Measurements from ENCODE around the gene ZFAND2A.
A peak's percentile ranks its signal among the peaks of the same experiment; 100 is the strongest.

ZFAND2A gene

DNA sequence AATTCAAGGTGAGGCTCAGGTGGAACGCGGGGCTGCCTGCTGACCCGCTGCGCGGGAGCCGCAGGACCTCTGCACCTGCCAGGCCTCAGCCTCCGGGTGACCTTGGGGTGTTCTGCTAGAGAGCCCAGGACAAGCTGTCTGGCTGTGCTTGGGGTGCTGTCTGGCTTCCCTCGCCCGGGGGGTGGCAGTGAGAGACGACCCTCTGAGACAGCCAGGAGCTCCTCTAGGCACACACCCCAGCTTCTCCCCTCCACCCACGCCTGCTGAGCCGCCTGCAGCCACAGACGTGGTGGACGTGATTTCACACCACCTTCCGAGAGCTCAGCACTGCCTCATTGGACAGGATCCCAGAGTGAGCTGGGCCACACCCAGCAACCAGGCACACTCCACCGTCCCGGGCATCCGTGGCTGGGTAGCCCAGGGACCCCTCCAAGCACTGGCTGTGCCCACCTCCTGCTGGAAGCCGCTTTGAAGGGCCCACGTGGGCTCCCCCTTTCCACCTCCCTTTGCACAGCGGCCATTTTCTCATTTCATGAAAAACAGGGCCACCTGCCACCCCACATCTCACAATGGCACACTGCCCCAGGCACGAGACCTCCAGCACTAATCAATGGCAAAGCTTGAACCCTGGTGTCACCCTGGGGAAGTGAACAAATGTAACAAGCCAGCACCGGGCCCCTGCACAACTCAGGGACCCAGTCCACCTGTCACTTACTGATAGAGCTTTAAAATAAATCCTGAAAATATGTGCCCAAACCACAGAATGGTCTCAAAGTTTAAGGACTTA lies 35.0 kb downstream of the ZFAND2A start:
- peak; percentile 5 for DNase-seq (ENCODE audit: low spot score)
- ChIA-PET CTCF (interaction anchor here (0.7 to 1.1 kb wide), 4 partner anchors 39 to 132 kb away, joined by 3 to 5 read pairs (median 4); no protein-coding TSS in a partner anchor), POLR2A (ENCODE audit: low non-redundant PET) (no interaction called here)
- TF ChIP-seq, protein P1, sequence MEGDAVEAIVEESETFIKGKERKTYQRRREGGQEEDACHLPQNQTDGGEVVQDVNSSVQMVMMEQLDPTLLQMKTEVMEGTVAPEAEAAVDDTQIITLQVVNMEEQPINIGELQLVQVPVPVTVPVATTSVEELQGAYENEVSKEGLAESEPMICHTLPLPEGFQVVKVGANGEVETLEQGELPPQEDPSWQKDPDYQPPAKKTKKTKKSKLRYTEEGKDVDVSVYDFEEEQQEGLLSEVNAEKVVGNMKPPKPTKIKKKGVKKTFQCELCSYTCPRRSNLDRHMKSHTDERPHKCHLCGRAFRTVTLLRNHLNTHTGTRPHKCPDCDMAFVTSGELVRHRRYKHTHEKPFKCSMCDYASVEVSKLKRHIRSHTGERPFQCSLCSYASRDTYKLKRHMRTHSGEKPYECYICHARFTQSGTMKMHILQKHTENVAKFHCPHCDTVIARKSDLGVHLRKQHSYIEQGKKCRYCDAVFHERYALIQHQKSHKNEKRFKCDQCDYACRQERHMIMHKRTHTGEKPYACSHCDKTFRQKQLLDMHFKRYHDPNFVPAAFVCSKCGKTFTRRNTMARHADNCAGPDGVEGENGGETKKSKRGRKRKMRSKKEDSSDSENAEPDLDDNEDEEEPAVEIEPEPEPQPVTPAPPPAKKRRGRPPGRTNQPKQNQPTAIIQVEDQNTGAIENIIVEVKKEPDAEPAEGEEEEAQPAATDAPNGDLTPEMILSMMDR (conservative IDR thresholded peaks at IDR 0.05; ENCODE audit: low read depth), result no peak
- H3K27ac ChIP-seq, result peak overlapping the region; percentile 61

DNA sequence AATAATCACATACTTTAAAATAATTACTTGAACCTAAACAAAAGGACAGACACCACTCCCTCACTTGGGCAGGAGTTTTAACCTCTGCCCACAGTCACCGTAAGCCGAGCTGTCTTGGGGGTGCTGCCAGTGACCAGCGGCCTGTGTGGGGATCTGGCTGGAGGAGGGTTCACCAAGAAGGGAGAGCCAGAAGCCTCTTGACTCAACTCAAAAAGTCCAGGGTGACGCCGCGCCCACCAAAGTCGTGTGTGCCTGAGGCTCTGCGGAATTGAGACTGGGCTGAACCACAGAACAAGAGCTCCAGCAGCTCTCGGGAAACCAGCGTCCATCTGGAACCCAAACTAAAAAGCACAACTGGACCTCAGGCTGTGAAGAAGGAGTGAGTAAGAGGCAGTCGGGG lies 35.8 kb downstream of the ZFAND2A start:
- ChIA-PET CTCF (interaction anchor here (1.1 to 1.2 kb wide), 2 partner anchors 38 to 131 kb away, joined by 5 read pairs; no protein-coding TSS in a partner anchor), POLR2A (ENCODE audit: low non-redundant PET) (no interaction called here)
- DNase-seq (ENCODE audit: low spot score), result no peak
- TF ChIP-seq, protein P1 (conservative IDR thresholded peaks at IDR 0.05; ENCODE audit: low read depth), result no peak
- H3K27ac ChIP-seq, result peak overlapping the region; percentile 61

DNA sequence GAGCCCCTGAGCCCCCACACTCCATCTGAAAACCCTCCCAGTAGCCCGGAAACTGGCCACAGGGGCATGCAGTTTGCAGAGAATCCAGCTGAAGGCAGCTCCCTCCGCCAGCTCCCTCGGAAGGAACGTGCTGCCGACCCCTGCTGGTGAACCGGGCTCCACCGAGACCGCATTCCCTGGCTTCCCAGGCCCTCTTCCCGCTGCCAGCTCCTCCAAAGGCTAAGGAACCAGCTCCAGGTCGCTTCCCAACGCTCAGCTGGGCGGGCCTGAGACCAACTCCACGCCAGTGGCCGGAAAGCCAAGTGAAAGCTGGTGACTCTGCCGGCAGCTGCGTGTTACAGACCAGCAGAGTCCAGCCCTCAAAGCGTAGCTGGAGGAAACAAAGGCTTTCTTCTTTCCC lies 36.3 kb downstream of the ZFAND2A start:
- POLR2A ChIA-PET (ENCODE audit: low non-redundant PET), result no interaction called here
- H3K27ac ChIP-seq, result peak overlapping the region; percentile 61

DNA sequence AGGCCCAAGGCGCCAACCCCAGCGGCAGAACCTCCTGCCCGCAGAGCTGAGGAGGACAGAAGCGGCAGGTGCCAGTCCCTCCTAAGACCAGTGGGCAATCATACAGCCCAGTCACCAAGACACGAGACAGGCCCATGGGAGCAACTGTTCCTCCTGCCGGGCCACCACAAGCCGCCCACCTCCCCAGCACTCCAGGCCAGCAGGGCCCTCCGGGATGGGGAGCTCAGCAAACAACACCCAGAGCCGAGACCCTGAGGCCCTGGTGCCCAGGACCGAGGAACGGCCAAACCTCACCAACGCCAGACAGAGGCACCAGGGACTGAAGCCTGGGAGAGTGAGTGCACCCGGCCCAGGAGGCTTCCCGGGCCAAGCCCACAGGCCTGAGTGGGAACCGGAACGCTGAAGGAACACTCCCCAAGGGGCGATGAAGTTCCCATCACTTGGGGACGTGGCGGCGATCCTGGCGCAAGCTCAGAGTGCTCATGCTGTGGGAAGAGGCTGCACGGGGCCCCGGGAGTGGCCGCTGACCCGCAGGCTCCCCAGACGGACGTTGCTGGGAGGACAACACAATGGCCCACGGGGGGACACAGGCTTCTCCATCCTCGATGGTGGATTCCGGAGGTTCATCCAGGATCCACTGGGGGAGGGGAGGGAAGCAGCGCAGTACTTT lies 37.0 kb downstream of the ZFAND2A start:
- TF ChIP-seq, protein P1 (conservative IDR thresholded peaks at IDR 0.05; ENCODE audit: low read depth), result no peak
- CTCF ChIA-PET, result interaction anchor here (1.2 kb wide), 1 partner anchor 130 kb away, joined by 5 read pairs; no protein-coding TSS in a partner anchor
- no peak for DNase-seq (ENCODE audit: low spot score)
- H3K27ac ChIP-seq, result no peak overlapping the region
- POLR2A ChIA-PET (ENCODE audit: low non-redundant PET), result no interaction called here

More for the DNA sequence above, 36.3 kb downstream of the ZFAND2A start:
- TF ChIP-seq, protein P1 (conservative IDR thresholded peaks at IDR 0.05; ENCODE audit: low read depth), result no peak
- CTCF ChIA-PET, result interaction anchor here (1.2 kb wide), 1 partner anchor 131 kb away, joined by 5 read pairs; no protein-coding TSS in a partner anchor
- no peak for DNase-seq (ENCODE audit: low spot score)

DNA sequence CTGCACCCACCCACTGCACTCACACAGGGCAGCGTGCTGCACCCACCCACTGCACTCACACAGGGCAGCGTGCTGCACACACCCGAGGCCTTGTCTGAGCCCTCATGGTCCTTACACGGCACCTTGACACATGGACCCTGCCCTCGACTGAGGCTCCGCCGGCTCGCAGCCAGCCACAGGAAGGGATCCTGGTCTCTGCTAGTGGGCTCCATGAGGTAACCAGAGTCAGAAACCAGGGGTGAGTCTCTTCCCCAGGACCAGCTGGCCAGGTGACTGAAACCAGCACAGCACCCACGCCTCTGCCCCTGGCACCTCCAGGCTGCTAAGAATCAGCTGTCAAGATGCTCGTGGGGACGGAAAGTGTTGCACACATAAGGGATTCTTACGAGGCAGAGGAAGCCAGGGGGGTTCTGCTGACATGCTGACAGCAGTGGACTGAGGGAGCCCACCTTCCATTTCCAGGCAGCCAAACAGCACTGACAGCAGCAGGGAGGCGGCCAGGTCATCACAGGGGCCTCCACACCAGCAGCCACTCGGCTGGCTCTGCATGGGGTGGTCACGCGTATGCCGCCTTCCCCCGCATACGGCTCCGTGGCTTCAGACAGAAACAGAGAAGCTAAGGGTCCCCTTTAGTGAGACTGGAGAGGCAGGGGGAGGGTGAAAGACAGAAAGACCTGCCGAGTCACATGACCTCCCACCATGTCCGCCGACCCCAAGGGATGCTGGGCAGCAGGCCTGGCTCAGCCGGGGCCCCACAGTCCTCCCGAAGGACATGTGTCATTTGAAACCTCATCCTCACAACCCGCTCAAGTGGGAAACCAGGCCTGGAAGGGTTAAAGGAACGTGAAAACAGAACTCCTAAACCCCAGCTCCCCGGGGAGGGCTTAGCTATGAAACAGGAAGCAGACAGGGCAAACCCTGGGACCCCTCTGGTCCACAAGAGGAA lies 37.8 kb downstream of the ZFAND2A start:
- POLR2A ChIA-PET (ENCODE audit: low non-redundant PET), result no interaction called here
- DNase-seq (ENCODE audit: low spot score), result no peak
- CTCF ChIA-PET, result no interaction called here
- TF ChIP-seq, protein P1 (conservative IDR thresholded peaks at IDR 0.05; ENCODE audit: low read depth), result no peak
- no peak overlapping the region for H3K27ac ChIP-seq

DNA sequence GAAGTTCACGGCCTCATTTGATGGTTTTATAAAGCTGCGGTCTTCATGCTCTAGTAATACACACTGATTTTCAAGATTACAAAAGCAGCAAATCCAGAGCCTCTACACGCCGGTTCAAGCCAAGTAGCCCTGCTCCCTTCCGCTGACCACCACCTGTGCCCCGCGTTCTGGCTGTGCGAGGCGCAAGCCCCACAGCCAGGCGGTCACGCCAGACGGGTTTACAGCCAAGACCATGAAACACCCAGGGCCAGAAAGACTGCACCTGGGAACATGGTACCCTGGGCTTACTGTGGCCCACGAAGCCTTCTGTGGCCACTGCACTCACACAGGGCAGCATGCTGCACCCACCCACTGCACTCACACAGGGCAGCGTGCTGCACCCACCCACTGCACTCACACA lies 38.5 kb downstream of the ZFAND2A start:
- TF ChIP-seq, protein P1 (conservative IDR thresholded peaks at IDR 0.05; ENCODE audit: low read depth), result no peak
- no peak overlapping the region for H3K27ac ChIP-seq
- ChIA-PET CTCF (no interaction called here), POLR2A (ENCODE audit: low non-redundant PET) (no interaction called here)
- no peak for DNase-seq (ENCODE audit: low spot score)

All from RWPE1 (cell line).